ENCODE data around the gene RNF26. TPM values are rescaled to one million over a fixed set of nuclear protein-coding genes. Genes with fewer than 3 reads are reported as not detected.

The RNF26 gene
- total and polyA plus RNA-seq, 3 donors from 2014 or later, result 28.2 to 37.1 (median 31.0) TPM

DNA sequence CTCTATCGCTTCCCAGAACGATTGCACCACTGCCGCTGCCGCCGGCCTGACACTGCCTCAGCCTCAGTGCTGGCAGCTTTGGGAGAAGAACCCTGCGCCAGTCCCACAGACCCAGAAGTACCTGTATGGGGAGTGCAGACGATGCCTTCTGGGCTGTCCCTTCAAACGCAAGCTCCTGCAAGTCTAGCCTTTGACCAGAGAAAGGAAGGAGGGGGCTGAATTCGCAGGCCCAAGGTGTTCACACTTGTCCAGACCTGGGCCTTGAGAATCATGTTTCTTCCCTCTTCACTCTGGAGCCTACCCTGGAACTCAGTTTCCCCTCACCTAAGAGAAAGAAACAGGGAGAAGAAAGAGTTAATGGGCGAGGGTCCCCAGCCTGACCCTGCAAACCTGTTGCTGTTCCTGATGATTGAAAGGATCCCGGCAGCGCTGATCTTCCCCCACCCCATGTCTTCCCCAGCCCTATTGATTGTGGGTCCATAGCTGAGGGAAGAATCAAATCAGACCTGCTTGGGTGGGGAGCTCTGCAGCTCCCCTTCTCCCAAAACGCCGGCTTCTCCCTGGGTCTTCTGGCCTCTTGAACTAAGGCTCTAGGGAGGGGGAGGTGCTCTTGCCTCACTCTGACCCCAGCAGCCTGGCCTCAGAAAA, 16.6 kb upstream of the RNF26 start:
- DNase-seq, result no peak
- TF ChIP-seq POLR2A (IDR thresholded peaks at IDR 0.05), result no peak
- TF ChIP-seq, protein P1, sequence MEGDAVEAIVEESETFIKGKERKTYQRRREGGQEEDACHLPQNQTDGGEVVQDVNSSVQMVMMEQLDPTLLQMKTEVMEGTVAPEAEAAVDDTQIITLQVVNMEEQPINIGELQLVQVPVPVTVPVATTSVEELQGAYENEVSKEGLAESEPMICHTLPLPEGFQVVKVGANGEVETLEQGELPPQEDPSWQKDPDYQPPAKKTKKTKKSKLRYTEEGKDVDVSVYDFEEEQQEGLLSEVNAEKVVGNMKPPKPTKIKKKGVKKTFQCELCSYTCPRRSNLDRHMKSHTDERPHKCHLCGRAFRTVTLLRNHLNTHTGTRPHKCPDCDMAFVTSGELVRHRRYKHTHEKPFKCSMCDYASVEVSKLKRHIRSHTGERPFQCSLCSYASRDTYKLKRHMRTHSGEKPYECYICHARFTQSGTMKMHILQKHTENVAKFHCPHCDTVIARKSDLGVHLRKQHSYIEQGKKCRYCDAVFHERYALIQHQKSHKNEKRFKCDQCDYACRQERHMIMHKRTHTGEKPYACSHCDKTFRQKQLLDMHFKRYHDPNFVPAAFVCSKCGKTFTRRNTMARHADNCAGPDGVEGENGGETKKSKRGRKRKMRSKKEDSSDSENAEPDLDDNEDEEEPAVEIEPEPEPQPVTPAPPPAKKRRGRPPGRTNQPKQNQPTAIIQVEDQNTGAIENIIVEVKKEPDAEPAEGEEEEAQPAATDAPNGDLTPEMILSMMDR (IDR thresholded peaks at IDR 0.05), result no peak
- H3K27me3 ChIP-seq, result no peaks in the 10 kb centered on the region
- H3K9me3 ChIP-seq, result no peaks in the 10 kb centered on the region
- no peaks in the 10 kb centered on the region for H3K36me3 ChIP-seq (ENCODE audit: low read depth, missing control alignments)
- intact Hi-C loops (cut with DNase I; ENCODE audit: low total_unique reads), result no loop called here
- H3K27ac ChIP-seq, result peak overlapping the region in 1 of 2 donors; percentile 59
- H3K4me1 ChIP-seq, result peaks cover 42% of the 10 kb centered on the region
- 59 to 76% methylated on average over 6 to 14 of the region's 14 CpGs for WGBS, 2 donors
- peak overlapping the region; percentile 48 to 60 for H3K4me3 ChIP-seq

DNA sequence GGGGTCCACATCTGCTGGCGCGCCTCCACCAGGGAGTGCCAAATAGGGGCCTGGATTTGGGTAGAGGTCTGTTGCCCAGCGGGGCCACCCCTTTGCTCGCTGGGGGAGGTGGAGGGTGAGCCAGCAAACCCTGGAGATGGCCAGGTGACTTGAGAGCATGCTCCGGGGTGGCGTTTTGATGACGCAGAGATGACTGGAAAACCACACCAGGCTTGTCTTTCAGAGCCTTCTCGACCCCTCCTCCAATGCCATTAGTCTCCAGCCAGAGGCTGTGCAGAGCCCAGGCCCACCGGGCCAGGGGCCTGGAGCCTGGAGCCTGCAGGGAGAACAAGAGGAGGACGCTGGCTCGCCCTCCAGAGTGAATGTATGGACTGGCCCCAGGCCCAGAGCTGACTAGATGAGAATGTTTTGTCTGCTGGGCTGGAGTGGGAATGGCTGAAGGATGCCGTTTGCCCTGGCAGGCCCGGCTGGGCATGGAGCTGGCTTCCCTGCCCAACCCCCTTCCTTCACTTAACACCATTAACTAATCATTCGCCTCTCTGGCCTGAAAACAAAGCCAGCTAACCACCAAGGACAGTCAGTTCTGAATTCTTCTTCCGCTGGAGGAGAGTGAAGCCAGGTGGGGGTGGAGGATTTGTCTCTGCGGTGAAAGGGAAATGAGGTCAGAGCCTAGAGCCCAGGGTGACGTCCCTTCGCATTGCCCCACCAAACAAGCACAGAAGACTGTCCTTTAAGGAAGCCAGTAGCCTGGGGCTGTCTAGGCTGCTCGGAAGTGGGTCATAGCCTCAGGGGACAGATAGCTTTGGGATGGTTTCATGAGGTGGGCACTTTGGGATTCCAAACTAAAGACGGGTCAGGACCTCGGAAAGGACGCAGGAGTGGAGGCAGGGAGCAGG, 15.8 kb upstream of the RNF26 start:
- no peak for TF ChIP-seq POLR2A (IDR thresholded peaks at IDR 0.05)
- TF ChIP-seq, protein P1 (IDR thresholded peaks at IDR 0.05), result no peak
- Histone ChIP-seq H3K36me3 (ENCODE audit: low read depth, missing control alignments) (no peaks in the 10 kb centered on the region), H3K9me3 (no peaks in the 10 kb centered on the region), H3K4me3 (no peak overlapping the region), H3K27me3 (no peaks in the 10 kb centered on the region), H3K4me1 (peaks cover 42% of the 10 kb centered on the region), H3K27ac (peak overlapping the region in 1 of 2 donors; percentile 59)
- DNase-seq, result no peak
- WGBS, 2 donors, result 63 to 73% methylated on average over 17 to 22 of the region's 22 CpGs
- intact Hi-C loops (cut with DNase I; ENCODE audit: low total_unique reads), result no loop called here

DNA sequence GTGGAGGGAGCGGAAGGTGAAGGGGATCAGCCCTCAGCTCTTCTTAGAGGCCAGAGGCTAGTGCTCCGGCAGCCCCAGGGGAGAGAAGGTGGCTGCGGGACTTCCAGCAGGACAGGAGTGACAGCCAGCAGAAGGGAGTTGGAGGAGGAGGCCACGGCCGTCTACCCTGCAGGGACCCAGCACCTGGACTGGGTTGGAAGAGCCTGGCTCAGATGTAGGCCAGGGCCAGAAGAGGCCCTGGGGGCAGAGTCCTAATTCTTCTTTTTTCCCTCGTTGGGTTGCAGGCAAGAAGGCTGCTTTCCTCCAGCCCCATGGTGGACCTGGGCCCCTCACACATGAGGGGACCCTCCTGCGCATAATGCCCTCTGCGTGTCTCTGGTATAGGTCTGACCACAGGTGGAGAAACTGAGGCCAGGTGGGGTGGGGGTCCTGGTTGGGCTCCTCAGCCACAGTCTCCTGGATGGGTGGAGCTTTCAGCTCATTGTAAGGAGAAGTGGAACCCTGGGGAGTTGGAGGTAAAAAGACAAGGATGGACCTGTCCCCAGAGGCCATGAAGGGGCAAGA, 15.1 kb upstream of the RNF26 start:
- peak overlapping the region in 1 of 2 donors; percentile 45 for H3K27ac ChIP-seq
- H3K4me3 ChIP-seq, result no peak overlapping the region
- 84 to 95% methylated on average over 4 to 8 of the region's 8 CpGs for WGBS, 2 donors
- DNase-seq, result no peak
- peaks cover 42% of the 10 kb centered on the region for H3K4me1 ChIP-seq
- intact Hi-C loops (cut with DNase I; ENCODE audit: low total_unique reads), result no loop called here
- no peak for TF ChIP-seq POLR2A (IDR thresholded peaks at IDR 0.05)
- TF ChIP-seq, protein P1 (IDR thresholded peaks at IDR 0.05), result no peak
- H3K27me3 ChIP-seq, result no peaks in the 10 kb centered on the region
- no peaks in the 10 kb centered on the region for H3K9me3 ChIP-seq
- no peaks in the 10 kb centered on the region for H3K36me3 ChIP-seq (ENCODE audit: low read depth, missing control alignments)

DNA sequence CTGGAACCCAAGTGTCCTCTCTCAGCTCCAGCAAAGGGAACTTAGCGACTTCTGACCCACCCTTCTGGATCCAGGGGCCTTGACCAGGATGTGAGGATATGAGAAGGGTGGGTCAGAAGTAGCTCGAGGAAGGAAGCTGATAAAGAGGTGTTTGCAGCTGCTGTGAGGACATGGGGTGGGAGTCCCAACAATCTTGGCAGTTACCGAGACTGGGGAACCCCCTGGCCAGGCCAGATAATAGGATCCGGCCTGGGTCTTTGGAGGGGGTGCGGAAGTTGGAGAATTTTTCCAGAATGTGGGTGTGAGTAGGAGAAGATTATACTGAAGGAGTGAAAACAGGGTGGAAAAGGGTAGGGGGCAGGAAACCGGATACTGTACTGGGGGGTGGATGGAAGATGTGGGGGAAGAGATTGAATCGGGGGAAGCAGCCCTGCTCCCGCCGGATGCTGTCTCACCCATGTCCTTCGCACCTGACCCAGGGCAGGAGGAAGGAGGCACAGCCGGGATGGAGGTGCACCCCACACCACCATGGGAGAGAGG, 14.6 kb upstream of the RNF26 start:
- Histone ChIP-seq H3K9me3 (no peaks in the 10 kb centered on the region), H3K27me3 (no peaks in the 10 kb centered on the region), H3K4me3 (no peak overlapping the region), H3K4me1 (peaks cover 42% of the 10 kb centered on the region), H3K36me3 (ENCODE audit: low read depth, missing control alignments) (no peaks in the 10 kb centered on the region), H3K27ac (peak overlapping the region; percentile 61 to 80)
- DNase-seq, result no peak
- TF ChIP-seq, protein P1 (IDR thresholded peaks at IDR 0.05), result no peak
- no peak for TF ChIP-seq POLR2A (IDR thresholded peaks at IDR 0.05)
- 51 to 70% methylated on average over 11 of the region's 11 CpGs for WGBS, 2 donors
- intact Hi-C loops (cut with DNase I; ENCODE audit: low total_unique reads), result loop anchor here (5.0 kb wide), 1 partner anchor 112 kb away; the partner anchor contains the start of gene CBL
